ENCODE data around the gene AP1AR.

Gene AP1AR

GRCh38 chr4:112318239-112319142 is 86.9 kb downstream of the AP1AR start:
- DNase-seq: no peak
